ENCODE results near the gene NKAIN1.
A peak's percentile ranks its signal among the peaks of the same experiment; 100 is the strongest.

- TF ChIP-seq, protein P1, sequence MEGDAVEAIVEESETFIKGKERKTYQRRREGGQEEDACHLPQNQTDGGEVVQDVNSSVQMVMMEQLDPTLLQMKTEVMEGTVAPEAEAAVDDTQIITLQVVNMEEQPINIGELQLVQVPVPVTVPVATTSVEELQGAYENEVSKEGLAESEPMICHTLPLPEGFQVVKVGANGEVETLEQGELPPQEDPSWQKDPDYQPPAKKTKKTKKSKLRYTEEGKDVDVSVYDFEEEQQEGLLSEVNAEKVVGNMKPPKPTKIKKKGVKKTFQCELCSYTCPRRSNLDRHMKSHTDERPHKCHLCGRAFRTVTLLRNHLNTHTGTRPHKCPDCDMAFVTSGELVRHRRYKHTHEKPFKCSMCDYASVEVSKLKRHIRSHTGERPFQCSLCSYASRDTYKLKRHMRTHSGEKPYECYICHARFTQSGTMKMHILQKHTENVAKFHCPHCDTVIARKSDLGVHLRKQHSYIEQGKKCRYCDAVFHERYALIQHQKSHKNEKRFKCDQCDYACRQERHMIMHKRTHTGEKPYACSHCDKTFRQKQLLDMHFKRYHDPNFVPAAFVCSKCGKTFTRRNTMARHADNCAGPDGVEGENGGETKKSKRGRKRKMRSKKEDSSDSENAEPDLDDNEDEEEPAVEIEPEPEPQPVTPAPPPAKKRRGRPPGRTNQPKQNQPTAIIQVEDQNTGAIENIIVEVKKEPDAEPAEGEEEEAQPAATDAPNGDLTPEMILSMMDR (IDR thresholded peaks at IDR 0.05): peak; percentile 62 to 92 (median 73)
- TF ChIP-seq POLR2A (IDR thresholded peaks at IDR 0.05): no peak
Measured at GRCh38 chr1:31183927-31184554, 55.6 kb downstream of the NKAIN1 start.

Measured in testis (tissue), 2 donors.